Measurements from ENCODE around the gene OR2A12.

The OR2A12 gene

DNA sequence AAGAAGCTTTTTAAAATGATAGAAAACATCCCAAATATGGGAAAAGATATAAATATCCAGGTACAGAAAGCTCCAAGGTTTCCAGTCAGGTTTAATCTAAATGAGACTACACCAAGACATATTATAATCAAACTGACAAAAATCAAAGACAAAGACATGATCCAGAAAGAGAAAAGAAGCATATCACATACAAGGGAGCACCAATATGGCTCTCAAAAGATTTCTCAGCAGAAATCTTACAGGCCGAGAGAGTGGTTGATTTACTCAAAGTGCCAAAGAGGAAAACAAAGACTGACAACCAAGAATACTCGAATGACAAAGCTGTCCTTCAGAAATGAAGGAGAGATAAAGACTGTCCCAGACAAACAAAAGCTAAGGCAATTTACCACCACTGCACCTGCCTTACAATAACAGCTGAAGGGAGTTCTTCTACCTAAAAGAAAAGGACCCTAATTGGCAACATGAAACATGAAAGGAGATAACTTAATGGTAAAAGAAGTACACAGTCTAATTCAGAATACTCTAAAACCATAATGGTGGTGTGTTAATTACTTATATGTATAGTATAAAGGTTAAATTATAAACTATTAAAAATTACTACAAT, 62.2 kb downstream of the OR2A12 start:
- TF ChIP-seq, protein P1, sequence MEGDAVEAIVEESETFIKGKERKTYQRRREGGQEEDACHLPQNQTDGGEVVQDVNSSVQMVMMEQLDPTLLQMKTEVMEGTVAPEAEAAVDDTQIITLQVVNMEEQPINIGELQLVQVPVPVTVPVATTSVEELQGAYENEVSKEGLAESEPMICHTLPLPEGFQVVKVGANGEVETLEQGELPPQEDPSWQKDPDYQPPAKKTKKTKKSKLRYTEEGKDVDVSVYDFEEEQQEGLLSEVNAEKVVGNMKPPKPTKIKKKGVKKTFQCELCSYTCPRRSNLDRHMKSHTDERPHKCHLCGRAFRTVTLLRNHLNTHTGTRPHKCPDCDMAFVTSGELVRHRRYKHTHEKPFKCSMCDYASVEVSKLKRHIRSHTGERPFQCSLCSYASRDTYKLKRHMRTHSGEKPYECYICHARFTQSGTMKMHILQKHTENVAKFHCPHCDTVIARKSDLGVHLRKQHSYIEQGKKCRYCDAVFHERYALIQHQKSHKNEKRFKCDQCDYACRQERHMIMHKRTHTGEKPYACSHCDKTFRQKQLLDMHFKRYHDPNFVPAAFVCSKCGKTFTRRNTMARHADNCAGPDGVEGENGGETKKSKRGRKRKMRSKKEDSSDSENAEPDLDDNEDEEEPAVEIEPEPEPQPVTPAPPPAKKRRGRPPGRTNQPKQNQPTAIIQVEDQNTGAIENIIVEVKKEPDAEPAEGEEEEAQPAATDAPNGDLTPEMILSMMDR (IDR thresholded peaks at IDR 0.05; ENCODE audit: insufficient read depth, low read depth, low read length, missing control alignments): no peak
- no peak overlapping the region for H3K4me3 ChIP-seq (ENCODE audit: low read depth, low read length)
- no peak for DNase-seq (ENCODE audit: low read depth)

Data from GM12865 (cell line).